HG02852 (cell line): ENCODE results near the gene FKBP1A.

Experiments used
- ATAC-seq: cut with Tn5 transposase; IDR thresholded peaks from one replicate; pipeline ENCODE4 v1.9.1; 2021; ENCODE audit warnings: mild to moderate bottlenecking, moderate library complexity; ENCODE audit not compliant: unreplicated experiment

FKBP1A gene

DNA sequence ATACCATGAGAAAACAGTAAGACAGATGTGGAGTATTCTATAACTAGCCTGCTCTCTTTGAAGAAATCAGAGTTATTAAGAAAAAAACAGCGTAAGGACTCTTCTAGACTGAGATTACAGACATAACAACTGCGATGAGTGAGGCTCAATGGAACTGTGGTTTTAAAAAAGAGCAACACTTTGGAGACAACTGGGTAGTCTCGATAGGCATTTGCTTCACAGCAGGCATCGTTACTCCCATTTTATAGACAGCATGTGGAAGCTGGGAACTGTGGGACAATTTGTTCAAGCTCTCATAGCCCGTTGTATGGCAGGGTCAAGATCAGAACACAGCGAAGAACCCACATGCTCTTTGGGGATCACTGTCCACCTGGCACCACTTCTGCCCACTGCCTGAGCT is 4.6 kb downstream of the FKBP1A start:
- ATAC-seq = no peak

GRCh38 chr20:1386323-1386722 is 6.5 kb downstream of the FKBP1A start:
- no peak for ATAC-seq

DNA sequence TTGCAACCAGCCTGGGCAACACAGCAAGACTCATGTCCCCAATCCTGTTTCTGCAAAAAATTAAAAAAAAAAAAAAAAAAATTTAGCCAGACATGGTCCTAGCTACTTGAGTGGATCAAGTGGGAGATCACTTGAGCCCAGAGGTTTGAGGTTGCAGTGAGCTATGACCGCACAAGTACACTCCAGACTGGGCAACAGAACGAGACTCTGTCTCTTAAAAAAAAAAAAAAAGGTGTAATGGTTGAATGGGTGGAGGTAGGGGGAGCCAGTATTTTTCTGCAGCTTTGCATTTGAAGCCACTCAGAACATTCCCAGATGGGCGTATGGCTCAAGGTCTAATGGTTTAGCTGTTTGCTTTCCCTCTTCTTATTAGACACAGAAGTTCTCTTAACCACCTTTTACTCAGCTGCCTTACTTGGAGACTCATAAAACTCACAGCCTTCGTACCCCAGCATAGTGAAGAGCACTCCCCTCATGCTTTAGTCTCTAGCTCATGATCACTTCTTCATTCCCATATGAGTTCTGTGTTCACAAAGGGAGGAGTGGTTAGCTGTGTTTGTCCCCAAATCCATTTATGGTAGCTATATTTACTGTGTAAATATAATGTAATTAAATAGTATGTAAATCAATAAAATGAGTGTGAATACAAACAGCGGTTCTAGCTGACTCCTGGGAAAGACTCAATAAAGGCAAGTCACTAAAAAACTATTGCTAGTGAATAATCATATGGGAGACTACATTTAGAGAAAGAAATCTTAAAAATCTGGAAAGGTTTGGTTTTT is 9.0 kb downstream of the FKBP1A start:
- no peak for ATAC-seq

DNA sequence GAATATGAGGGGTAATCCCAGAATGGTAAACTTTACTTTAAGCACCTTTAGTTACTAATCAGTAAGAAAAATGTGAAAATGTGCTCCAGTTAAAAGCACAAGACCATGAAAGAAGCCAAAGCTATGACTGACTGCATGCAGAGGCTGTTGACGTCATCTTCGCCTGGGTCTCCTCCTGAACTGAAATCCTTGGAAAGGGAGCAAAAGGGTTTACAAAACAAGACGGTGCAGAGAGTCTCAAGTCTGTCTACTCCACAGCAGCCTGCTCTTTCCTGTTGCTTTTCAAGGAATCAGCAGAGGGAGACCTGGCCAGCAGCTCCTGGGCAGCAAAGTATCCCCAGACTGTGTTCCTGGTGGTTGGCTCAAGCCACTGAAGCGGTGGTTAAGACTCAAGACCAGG is 10.2 kb downstream of the FKBP1A start:
- ATAC-seq = no peak

DNA sequence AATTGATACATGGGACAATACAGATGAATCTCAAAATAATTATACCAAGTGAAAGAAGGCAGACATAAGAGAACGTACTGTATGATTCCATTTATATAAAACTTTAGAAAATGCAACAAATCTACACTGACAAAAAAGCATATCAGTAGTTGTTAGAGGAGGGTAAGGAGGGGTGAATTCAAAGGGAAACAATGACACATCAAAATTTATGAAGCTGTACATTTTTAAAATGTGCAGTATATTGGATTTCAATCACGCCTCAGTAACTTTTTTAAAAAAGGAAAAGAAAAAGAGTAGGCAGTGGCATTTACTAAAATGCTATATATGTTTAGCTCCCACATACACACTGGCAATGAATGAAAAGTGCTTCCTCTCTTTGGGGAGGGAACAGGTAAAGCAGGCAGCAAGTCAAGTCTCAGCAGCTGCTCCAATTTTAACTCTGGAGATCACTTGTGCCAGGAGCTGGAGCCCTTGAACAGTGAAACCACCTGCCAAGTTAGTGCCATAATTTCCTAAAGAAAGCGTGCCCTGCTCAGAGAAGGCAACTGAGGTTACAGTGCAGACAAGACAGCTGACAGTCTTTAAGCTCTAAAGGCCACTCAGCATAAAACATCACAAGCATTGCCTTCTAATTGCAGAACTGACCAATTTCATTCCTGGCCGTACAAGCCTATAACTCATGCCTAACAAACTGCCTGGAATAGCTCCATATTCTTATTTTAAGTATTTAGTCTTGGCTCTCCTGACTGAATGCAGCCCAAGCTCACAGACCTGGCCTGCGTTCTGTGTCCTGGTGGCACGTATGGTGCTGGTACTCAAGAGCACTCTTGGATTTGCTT is 10.9 kb downstream of the FKBP1A start:
- no peak for ATAC-seq

DNA sequence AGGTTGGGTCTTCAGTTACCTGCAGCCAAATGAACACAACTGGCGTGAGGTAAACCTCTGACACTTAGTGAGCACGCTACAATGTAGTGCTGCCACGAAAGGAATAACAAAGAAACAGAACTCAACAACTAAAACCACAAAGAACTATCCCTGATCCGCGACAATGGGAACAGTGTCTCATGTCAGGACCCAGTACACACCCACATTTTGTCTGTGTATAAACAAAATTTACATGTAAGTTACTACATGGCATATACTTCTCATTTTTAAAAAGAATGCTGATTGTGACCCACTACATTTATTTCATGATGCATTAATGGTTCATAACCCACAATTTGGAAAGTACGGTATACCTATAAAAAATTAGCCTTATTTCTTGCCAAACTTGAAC is 14.1 kb downstream of the FKBP1A start:
- ATAC-seq = no peak

DNA sequence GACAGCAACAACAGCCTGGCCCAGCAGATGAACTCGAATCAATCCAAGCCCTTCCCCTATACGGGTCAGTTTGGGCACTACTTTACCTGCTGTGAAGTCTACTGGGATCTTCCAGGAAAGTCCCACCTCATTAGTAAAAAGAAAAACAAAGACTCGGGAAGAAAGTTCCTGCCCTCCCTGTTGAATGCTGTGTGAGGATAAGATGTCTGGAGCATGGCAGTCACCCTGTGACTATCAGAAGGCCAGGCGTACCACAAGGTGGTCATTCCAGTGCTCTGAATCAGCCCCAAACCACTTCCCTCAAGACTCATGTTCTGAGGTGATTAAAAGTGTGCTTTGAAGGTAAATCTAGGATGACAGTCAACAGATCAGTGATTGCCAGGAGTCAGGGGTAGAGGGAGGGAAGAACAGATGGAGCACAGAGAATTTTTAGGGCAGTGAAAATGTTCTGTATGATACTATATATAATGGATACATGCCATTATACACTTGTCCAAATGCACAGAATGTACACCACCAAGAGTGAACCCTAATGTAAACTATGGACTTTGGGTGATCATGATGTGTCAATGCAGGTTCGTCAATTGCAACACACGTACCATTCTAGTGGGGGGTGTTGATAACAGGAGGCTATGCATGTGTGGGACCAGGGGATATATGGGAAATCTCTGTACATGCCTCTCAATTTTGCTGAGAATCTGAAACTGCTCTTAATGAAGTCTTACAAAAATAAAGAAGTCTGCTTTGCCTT is 14.7 kb downstream of the FKBP1A start:
- ATAC-seq = no peak

GRCh38 chr20:1377341-1377871 is 15.4 kb downstream of the FKBP1A start:
- no peak for ATAC-seq

- peak; percentile 41 for ATAC-seq
Observed at GRCh38 chr20:1376408-1377270, 16.2 kb downstream of the FKBP1A start.

DNA sequence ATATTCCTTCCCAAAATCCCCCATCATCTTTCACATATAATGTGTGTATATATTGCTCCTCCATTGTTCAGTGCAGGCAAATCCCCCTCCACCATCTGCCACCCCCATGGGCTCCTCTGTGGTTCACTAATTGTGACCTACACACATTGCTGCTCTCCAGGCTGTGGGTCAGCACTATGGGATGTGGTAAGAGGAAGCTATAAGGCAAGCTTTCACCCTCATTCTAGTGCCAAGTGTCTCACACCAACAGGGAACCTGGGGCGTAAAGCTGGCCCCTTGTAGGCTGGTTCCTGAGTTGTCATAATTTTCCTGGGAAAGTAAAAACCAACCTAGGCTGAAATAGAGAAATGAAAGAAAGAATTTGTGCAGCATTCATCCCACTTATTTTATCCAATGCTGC is 16.8 kb downstream of the FKBP1A start:
- ATAC-seq = no peak

- no peak for ATAC-seq
Observed at GRCh38 chr20:1375515-1375914, 17.3 kb downstream of the FKBP1A start.

- ATAC-seq = no peak
Observed at GRCh38 chr20:1374246-1374645, 18.6 kb downstream of the FKBP1A start.

DNA sequence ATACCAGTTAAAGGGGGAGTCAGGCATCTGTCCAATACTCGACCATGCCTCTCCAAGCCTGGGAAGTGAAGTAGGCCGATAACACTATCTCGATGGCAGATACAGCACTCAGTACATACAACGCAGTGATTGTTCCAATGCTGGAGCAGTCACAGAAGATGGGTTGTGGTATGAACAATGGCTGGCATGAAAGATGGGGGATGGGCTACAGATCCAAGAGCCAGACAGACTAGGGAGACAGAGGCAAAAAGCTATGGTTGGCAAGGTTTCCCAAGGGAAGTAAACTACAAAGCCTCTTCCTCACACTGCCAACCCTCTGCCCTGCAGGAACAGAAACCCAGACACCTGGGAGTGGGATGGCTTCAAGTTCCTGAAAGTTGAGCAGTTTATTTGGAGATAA is 19.2 kb downstream of the FKBP1A start:
- ATAC-seq = no peak

GRCh38 chr20:1373036-1373435 is 19.8 kb downstream of the FKBP1A start:
- no peak for ATAC-seq

DNA sequence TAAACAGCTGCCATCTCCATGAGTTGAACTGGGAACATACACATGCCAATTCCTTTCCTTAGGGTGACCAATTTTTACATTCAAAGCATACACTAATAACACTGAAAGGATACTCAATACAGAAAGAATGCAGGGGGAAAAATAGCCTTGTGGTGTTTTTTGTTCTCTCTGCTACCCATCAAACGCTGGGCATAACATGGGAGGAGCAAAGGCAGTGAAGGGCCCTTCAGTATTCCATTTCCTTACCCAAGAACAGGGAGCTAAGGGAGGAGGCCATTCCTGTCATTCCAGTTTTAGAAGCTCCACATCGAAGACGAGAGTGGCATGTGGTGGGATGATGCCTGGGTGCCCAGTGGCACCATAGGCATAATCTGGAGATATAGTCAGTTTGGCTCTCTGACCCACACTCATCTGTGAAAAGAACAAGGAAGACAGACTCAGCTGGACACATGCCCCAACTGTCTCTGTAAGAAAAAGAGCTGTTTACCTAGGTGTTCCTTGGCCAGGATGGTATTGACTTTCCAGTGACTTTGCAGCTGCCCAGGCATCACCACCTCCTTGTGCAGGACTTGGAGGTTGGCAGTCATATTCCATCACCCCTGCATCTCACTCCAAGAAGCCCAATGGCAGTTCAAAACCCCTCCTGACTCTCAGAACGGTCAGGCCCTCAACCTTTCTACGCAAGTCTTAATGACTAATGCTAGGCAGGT is 20.9 kb downstream of the FKBP1A start:
- ATAC-seq = no peak

GRCh38 chr20:1371202-1371782 is 21.6 kb downstream of the FKBP1A start:
- no peak for ATAC-seq

- ATAC-seq = no peak
Observed at GRCh38 chr20:1370548-1371110, 22.2 kb downstream of the FKBP1A start.

DNA sequence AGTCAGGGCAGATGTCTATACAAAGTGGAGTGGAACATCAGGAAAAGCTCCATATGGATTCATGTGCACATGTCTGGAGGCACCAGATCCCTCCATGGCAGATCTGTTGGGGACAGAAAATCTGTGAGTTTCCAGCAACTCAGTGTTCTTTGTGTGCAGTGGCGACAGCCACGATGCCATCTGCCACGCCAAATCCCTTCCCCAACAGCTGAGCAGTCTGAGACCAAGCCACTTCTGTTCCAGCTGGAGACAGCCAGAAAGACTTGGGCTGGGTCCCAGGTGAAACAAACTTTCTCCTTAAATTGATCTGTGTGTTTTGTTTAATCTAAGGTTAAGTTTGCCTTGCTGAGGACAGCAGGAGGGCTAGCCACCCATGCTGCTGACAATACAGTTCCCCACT is 22.9 kb downstream of the FKBP1A start:
- no peak for ATAC-seq
